Measurements from ENCODE around the gene MAPK8IP3. TPM values are rescaled to one million over a fixed set of nuclear protein-coding genes. Genes with fewer than 3 reads are reported as not detected.
A peak's percentile ranks its signal among the peaks of the same experiment; 100 is the strongest.

The MAPK8IP3 gene
- total RNA-seq, 1 donor from 2014 or later = 28.5 TPM

- no peak overlapping the region for H3K9ac ChIP-seq
- H3K9me3 ChIP-seq (ENCODE audit: low read depth) = no peaks in the 10 kb centered on the region
- no peaks in the 10 kb centered on the region for H3K36me3 ChIP-seq
- peaks cover 29% of the 10 kb centered on the region for H3F3A ChIP-seq (ENCODE audit: low read depth)
- no peak for DNase-seq (ENCODE audit: low spot score)
- H3K27ac ChIP-seq = no peak overlapping the region
- peaks cover 72% of the 10 kb centered on the region for H3K79me2 ChIP-seq (ENCODE audit: low read depth)
- Mint-ChIP-seq H3K36me3 (no peaks in the 10 kb centered on the region), H3K4me1 (peaks cover 23% of the 10 kb centered on the region), H3K9me3 (no peaks in the 10 kb centered on the region), H3K27ac (no peak overlapping the region), H3K27me3 (ENCODE audit: insufficient read depth, low read depth) (peaks cover 14% of the 10 kb centered on the region), H3K4me3 (peak overlapping the region; percentile 67)
- H4K20me1 ChIP-seq (ENCODE audit: low read depth) = peaks cover 74% of the 10 kb centered on the region
- H3K4me3 ChIP-seq = no peak overlapping the region
- H3K27me3 ChIP-seq = no peaks in the 10 kb centered on the region
- no peak overlapping the region for H2AFZ ChIP-seq (replicated peaks)
- TF ChIP-seq EZH2 (IDR thresholded peaks at IDR 0.05) (no peak), EZH2phosphoT487 (IDR thresholded peaks at IDR 0.05) (no peak), CTCF (IDR thresholded peaks at IDR 0.05) (no peak)
- H3K4me1 ChIP-seq = peaks cover 10% of the 10 kb centered on the region
- no peak overlapping the region for H3K4me2 ChIP-seq
These were observed 2.8 kb downstream of the MAPK8IP3 start for GRCh38 chr16:1708768-1709180.

DNA sequence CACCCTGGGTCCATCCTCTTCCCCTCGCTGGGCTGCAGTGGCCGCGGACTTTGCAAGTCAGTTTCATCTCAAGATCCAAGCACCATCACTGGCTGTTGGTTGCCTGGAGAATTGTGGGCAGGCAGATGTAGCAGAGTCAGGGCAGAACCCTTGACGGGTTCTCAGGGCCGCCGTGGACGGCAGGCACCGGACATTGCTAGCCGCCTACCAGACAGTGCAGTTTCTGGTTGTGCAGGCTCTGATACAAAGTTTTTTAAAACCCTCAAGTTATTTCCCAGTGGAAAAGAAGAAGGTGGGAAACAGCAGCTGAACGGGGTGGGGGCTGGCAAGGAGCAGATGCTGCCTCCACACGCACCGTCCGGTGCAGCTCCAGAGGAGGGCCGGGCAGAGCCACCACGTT is 3.4 kb downstream of the MAPK8IP3 start:
- TF ChIP-seq CTCF (IDR thresholded peaks at IDR 0.05) (no peak), EZH2phosphoT487 (IDR thresholded peaks at IDR 0.05) (no peak), EZH2 (IDR thresholded peaks at IDR 0.05) (no peak)
- Histone ChIP-seq H3K9ac (no peak overlapping the region), H4K20me1 (ENCODE audit: low read depth) (peaks cover 80% of the 10 kb centered on the region), H3K79me2 (ENCODE audit: low read depth) (peaks cover 77% of the 10 kb centered on the region), H3K4me1 (peaks cover 10% of the 10 kb centered on the region), H3K36me3 (no peaks in the 10 kb centered on the region), H2AFZ (replicated peaks) (no peak overlapping the region), H3K9me3 (ENCODE audit: low read depth) (no peaks in the 10 kb centered on the region), H3K27me3 (no peaks in the 10 kb centered on the region), H3K4me3 (no peak overlapping the region), H3K27ac (no peak overlapping the region), H3F3A (ENCODE audit: low read depth) (peaks cover 23% of the 10 kb centered on the region), H3K4me2 (no peak overlapping the region)
- Mint-ChIP-seq H3K9me3 (no peaks in the 10 kb centered on the region), H3K4me1 (peaks cover 24% of the 10 kb centered on the region), H3K36me3 (no peaks in the 10 kb centered on the region), H3K27me3 (ENCODE audit: insufficient read depth, low read depth) (peaks cover 15% of the 10 kb centered on the region), H3K27ac (no peak overlapping the region), H3K4me3 (no peak overlapping the region)
- no peak for DNase-seq (ENCODE audit: low spot score)

DNA sequence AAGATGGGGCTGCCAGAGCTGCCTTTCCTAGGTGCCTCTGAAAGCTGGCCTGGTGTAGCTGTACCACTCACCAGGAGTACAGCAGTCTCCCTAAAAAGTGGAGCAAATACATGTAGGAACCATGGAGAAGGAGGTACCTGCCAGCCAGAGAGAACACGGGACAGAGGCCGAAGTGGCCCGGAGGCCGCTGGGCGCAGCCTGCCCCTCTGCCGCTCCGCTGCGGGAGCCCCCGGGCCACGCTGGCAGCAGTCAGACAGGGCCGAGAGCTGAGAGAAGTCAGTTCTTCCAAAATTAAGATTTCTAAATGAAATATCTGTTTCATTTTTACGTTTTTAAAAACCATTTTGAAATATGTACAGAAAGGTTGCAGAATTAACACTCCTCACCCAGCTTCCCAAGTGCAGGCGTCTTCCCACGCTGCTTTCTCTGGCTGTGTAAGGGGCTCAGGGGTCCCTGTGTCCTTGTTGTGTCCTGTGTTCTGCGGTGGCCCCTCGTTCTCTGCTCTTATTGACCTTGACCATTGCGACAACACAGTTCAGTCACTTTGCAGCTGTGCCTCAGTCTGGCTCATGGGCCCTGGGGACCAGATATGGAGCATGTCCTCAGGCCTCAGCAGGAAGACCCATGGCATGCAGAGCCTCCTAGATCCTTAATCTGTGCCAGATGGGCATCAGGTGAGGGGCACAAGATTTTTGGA is 5.0 kb downstream of the MAPK8IP3 start:
- peaks cover 10% of the 10 kb centered on the region for H3K27me3 Mint-ChIP-seq (ENCODE audit: insufficient read depth, low read depth)
- H3K27ac Mint-ChIP-seq = no peak overlapping the region
- peaks cover 92% of the 10 kb centered on the region for H4K20me1 ChIP-seq (ENCODE audit: low read depth)

More for the DNA sequence above, 5.0 kb downstream of the MAPK8IP3 start:
- no peak for DNase-seq (ENCODE audit: low spot score)
- no peak for TF ChIP-seq EZH2phosphoT487 (IDR thresholded peaks at IDR 0.05)
- no peak for TF ChIP-seq EZH2 (IDR thresholded peaks at IDR 0.05)
- TF ChIP-seq CTCF (IDR thresholded peaks at IDR 0.05) = no peak
- Histone ChIP-seq H3K4me1 (peaks cover 10% of the 10 kb centered on the region), H3K4me2 (no peak overlapping the region), H3K9me3 (ENCODE audit: low read depth) (no peaks in the 10 kb centered on the region), H3K36me3 (no peaks in the 10 kb centered on the region), H3F3A (ENCODE audit: low read depth) (peaks cover 8% of the 10 kb centered on the region), H2AFZ (replicated peaks) (no peak overlapping the region), H3K79me2 (ENCODE audit: low read depth) (peaks cover 93% of the 10 kb centered on the region), H3K27me3 (no peaks in the 10 kb centered on the region), H3K9ac (no peak overlapping the region), H3K4me3 (no peak overlapping the region), H3K27ac (no peak overlapping the region)
- no peak overlapping the region for H3K4me3 Mint-ChIP-seq
- no peaks in the 10 kb centered on the region for H3K9me3 Mint-ChIP-seq
- peaks cover 2% of the 10 kb centered on the region for H3K36me3 Mint-ChIP-seq
- peaks cover 14% of the 10 kb centered on the region for H3K4me1 Mint-ChIP-seq

Measured in neural progenitor cell (in vitro differentiated cells).